Neural cell (in vitro differentiated cells): ENCODE results near the gene ZNF787. TPM values are rescaled to one million over a fixed set of nuclear protein-coding genes. Genes with fewer than 3 reads are reported as not detected.

Experiments
- H2AFZ ChIP-seq: fragments of 200-600, 300-800 bp; sonication (generic), shearing (Covaris generic); 2 replicates; pipeline ENCODE4 v1.6.0; 2014; ENCODE audit warnings: low read depth, mild to moderate bottlenecking, antibody characterized with exemption, low read length, moderate library complexity
- H3F3A ChIP-seq: fragments of 200-600 bp; shearing (Covaris generic); 2 replicates; pipeline ENCODE4 v1.6.1; 2016; ENCODE audit warnings: mild to moderate bottlenecking, moderate library complexity, mixed read lengths, antibody characterized with exemption, low read length; ENCODE audit not compliant: insufficient read depth, poor library complexity, severe bottlenecking
- H3K27ac ChIP-seq: fragments of 200-600, 300-800 bp; sonication (generic), shearing (Covaris generic); 2 replicates; pipeline ENCODE4 v1.5.1; 2014; ENCODE audit warnings: mild to moderate bottlenecking, low read length, moderate library complexity
- H3K27me3 ChIP-seq: fragments of 300-800, 200-600 bp; sonication (generic), shearing (Covaris generic); 2 replicates; pipeline ENCODE4 v1.6.0; 2014; ENCODE audit warnings: mild to moderate bottlenecking, low read depth, low read length, moderate library complexity; ENCODE audit not compliant: insufficient read depth
- H3K36me3 ChIP-seq: fragments of 300-800, 200-600 bp; sonication (generic), shearing (Covaris generic); 2 replicates; pipeline ENCODE4 v1.5.1; 2014; ENCODE audit warnings: mild to moderate bottlenecking, antibody characterized with exemption, low read length, moderate library complexity; ENCODE audit not compliant: insufficient read depth
- H3K4me2 ChIP-seq: fragments of 300-800, 200-600 bp; sonication (generic), shearing (Covaris generic); 2 replicates; pipeline ENCODE4 v1.6.0; 2014; ENCODE audit warnings: mild to moderate bottlenecking, low read length
- H3K4me3 ChIP-seq: fragments of 300-800, 200-600 bp; sonication (generic), shearing (Covaris generic); 2 replicates; pipeline ENCODE4 v1.5.1; 2014; ENCODE audit warnings: mild to moderate bottlenecking, low read length, moderate library complexity
- H3K79me2 ChIP-seq: fragments of 200-600 bp; shearing (Covaris generic); replicated peaks from 2 replicates; pipeline ENCODE4 v1.6.0; 2014; ENCODE audit warnings: mild to moderate bottlenecking, low read length, moderate library complexity; ENCODE audit not compliant: insufficient read depth
- H3K9ac ChIP-seq: fragments of 300-800, 200-600 bp; sonication (generic), shearing (Covaris generic); 2 replicates; pipeline ENCODE4 v1.6.1; 2016; ENCODE audit warnings: mild to moderate bottlenecking, low read length, mixed read lengths
- H3K9me2 ChIP-seq: fragments of 200-600 bp; shearing (Covaris generic); 2 replicates; pipeline ENCODE4 v1.6.1; 2016; ENCODE audit warnings: mild to moderate bottlenecking, low read length, mixed read lengths; ENCODE audit not compliant: insufficient read depth
- H3K9me3 ChIP-seq: fragments of 200-600, 300-800 bp; sonication (generic), shearing (Covaris generic); 2 replicates; pipeline ENCODE4 v1.6.1; 2016; ENCODE audit warnings: mild to moderate bottlenecking, mixed run types, low read length, moderate library complexity, mixed read lengths
- H4K20me1 ChIP-seq: fragments of 200-600 bp; shearing (Covaris generic); 2 replicates; pipeline ENCODE4 v1.6.1; 2016; ENCODE audit warnings: mild to moderate bottlenecking, mixed run types; ENCODE audit not compliant: insufficient read depth
- EP300 ChIP-seq: fragments of 450-650 bp; conservative IDR thresholded peaks from 2 replicates; pipeline ENCODE4 v1.6.1; 2014; ENCODE audit warnings: antibody characterized with exemption, mild to moderate bottlenecking, moderate library complexity; ENCODE audit not compliant: poor library complexity, severe bottlenecking
- EZH2 ChIP-seq: fragments of 200-600, 300-800 bp; shearing (Covaris generic), sonication (generic); IDR thresholded peaks from 2 replicates; pipeline ENCODE4 v1.6.1; 2014; ENCODE audit warnings: antibody characterized with exemption, low read length, borderline replicate concordance, mild to moderate bottlenecking; ENCODE audit not compliant: insufficient read depth, poor library complexity, severe bottlenecking
- MXI1 ChIP-seq: fragments of 450-650 bp; conservative IDR thresholded peaks from 2 replicates; pipeline ENCODE4 v1.6.1; 2014; ENCODE audit warnings: antibody characterized with exemption, mild to moderate bottlenecking; ENCODE audit not compliant: poor library complexity, severe bottlenecking
- POLR2AphosphoS5 ChIP-seq: IDR thresholded peaks from 2 replicates; pipeline ENCODE4 v1.6.1; 2012
- RAD21 ChIP-seq: fragments of 450-650 bp; conservative IDR thresholded peaks from 2 replicates; pipeline ENCODE4 v1.6.1; 2014; ENCODE audit warnings: antibody characterized with exemption, mild to moderate bottlenecking, moderate library complexity
- SMC3 ChIP-seq: fragments of 450-650 bp; conservative IDR thresholded peaks from 2 replicates; pipeline ENCODE4 v1.6.1; 2014; ENCODE audit warnings: antibody characterized with exemption, mild to moderate bottlenecking, moderate library complexity; ENCODE audit not compliant: poor library complexity
- TAF1 ChIP-seq: IDR thresholded peaks from 2 replicates; pipeline ENCODE4 v1.6.1; 2012; ENCODE audit warnings: low read depth
- polyA plus RNA-seq: library from polyadenylated mRNA; depleted of rRNA; stranded (reverse); fragments of >200 nt; gene quantifications from 2 replicates; pipeline ENCODE4 v1.2.3, GENCODE V29; 2014
- TF ChIP-seq, protein P1 (sequence below): IDR thresholded peaks from 2 replicates; pipeline ENCODE4 v1.6.1; 2012; ENCODE audit warnings: borderline replicate concordance
- TF ChIP-seq, protein P2 (sequence below): fragments of 450-650 bp; IDR thresholded peaks from 2 replicates; pipeline ENCODE4 v1.5.1; 2014; ENCODE audit warnings: antibody characterized with exemption, mild to moderate bottlenecking, moderate library complexity; ENCODE audit not compliant: poor library complexity, severe bottlenecking

The ZNF787 gene
- polyA plus RNA-seq, 1 donor from 2014 or later = 11.4 TPM

DNA sequence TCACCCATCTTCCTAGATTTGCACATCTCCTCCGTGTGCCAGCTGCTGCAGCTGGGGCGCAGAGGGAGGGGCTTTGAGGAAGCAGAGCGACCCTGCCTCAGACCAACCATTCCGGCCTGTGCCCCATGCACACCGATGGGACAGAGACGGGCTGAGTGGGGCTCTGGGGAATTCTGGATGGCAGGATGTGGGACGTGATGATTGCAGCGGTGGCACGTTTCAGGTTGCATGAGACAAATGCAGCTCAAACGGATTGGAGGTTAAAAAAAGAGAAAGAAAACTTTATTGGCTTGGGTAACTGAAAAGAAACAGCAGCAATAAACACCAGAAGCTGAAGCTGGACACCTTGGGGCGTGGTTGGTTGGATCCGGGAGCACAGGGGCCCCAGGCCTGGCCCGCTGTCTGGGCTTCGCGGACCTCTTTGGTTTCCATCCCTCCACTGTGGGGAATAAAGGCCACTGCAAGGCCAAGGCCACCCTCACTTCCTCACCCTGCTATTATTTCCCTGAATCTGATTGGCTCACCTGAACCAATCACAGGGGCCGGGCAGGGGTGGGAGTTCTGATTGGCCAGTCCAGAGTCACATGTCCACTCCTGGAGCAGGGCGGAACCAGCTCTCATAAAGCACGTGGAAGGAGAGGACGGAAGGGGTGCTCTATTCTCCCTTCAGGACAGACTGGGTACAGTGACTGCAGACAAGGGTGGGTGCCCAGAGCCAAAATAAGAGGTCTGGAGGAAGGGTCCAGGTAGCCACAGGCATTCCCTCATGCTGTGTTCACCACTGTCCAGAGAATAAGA lies 6.1 kb upstream of the ZNF787 start:
- Histone ChIP-seq H3K9me2 (no peaks in the 10 kb centered on the region), H3K79me2 (no peaks in the 10 kb centered on the region), H3K9ac (no peak overlapping the region), H3K9me3 (no peaks in the 10 kb centered on the region), H2AFZ (no peak overlapping the region), H3K4me2 (no peak overlapping the region), H3K36me3 (no peaks in the 10 kb centered on the region), H3F3A (no peaks in the 10 kb centered on the region), H3K27ac (no peak overlapping the region), H3K4me3 (no peak overlapping the region), H3K27me3 (no peaks in the 10 kb centered on the region), H4K20me1 (no peaks in the 10 kb centered on the region)
- no peak for TF ChIP-seq TAF1
- TF ChIP-seq EP300 = no peak
- TF ChIP-seq, protein P1, sequence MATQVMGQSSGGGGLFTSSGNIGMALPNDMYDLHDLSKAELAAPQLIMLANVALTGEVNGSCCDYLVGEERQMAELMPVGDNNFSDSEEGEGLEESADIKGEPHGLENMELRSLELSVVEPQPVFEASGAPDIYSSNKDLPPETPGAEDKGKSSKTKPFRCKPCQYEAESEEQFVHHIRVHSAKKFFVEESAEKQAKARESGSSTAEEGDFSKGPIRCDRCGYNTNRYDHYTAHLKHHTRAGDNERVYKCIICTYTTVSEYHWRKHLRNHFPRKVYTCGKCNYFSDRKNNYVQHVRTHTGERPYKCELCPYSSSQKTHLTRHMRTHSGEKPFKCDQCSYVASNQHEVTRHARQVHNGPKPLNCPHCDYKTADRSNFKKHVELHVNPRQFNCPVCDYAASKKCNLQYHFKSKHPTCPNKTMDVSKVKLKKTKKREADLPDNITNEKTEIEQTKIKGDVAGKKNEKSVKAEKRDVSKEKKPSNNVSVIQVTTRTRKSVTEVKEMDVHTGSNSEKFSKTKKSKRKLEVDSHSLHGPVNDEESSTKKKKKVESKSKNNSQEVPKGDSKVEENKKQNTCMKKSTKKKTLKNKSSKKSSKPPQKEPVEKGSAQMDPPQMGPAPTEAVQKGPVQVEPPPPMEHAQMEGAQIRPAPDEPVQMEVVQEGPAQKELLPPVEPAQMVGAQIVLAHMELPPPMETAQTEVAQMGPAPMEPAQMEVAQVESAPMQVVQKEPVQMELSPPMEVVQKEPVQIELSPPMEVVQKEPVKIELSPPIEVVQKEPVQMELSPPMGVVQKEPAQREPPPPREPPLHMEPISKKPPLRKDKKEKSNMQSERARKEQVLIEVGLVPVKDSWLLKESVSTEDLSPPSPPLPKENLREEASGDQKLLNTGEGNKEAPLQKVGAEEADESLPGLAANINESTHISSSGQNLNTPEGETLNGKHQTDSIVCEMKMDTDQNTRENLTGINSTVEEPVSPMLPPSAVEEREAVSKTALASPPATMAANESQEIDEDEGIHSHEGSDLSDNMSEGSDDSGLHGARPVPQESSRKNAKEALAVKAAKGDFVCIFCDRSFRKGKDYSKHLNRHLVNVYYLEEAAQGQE = no peak
- TF ChIP-seq, protein P2, sequence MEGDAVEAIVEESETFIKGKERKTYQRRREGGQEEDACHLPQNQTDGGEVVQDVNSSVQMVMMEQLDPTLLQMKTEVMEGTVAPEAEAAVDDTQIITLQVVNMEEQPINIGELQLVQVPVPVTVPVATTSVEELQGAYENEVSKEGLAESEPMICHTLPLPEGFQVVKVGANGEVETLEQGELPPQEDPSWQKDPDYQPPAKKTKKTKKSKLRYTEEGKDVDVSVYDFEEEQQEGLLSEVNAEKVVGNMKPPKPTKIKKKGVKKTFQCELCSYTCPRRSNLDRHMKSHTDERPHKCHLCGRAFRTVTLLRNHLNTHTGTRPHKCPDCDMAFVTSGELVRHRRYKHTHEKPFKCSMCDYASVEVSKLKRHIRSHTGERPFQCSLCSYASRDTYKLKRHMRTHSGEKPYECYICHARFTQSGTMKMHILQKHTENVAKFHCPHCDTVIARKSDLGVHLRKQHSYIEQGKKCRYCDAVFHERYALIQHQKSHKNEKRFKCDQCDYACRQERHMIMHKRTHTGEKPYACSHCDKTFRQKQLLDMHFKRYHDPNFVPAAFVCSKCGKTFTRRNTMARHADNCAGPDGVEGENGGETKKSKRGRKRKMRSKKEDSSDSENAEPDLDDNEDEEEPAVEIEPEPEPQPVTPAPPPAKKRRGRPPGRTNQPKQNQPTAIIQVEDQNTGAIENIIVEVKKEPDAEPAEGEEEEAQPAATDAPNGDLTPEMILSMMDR = no peak
- no peak for TF ChIP-seq EZH2
- no peak for TF ChIP-seq POLR2AphosphoS5
- TF ChIP-seq RAD21 = no peak
- TF ChIP-seq MXI1 = no peak
- TF ChIP-seq SMC3 = no peak

DNA sequence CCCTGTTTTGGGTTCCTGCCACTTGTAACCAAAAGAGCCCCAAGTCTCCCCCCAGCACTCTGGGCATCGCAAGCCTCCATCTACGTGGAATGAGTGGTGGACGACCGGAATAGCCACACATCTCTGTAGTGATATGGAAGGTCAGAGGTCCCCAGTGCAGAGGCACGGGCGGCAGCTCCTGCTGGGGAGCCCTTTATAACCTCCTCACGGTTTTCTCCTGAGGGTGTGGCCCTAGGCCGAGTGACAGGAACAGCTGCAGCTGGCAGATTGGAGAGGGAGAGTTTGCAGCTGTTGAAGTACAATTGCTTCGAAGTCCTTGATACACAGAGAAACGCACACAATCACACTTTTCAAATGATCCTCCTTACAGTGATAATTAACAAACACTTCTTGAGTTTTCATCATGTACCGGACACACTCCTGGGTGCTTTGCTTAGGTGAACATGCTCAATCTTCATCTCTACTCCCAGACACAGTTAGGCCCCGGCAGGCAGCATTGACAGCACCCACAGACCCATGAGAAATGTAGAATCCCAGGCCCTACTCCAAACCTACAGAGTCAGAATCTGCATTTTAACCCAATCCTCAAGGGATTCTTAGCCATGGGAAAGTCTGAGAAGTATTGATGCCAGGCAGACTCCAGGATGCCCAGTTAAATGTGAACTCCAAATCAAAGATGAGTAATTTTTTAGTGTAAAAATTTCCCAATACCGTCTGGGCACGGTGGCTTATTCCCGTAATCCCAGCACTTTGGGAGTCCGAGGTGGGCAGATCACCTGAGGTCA lies 4.9 kb upstream of the ZNF787 start:
- Histone ChIP-seq H3K9ac (no peak overlapping the region), H2AFZ (no peak overlapping the region), H3K27me3 (no peaks in the 10 kb centered on the region), H3K4me2 (no peak overlapping the region), H4K20me1 (no peaks in the 10 kb centered on the region), H3F3A (no peaks in the 10 kb centered on the region), H3K9me2 (no peaks in the 10 kb centered on the region), H3K4me3 (no peak overlapping the region), H3K9me3 (no peaks in the 10 kb centered on the region), H3K79me2 (no peaks in the 10 kb centered on the region), H3K27ac (no peak overlapping the region), H3K36me3 (no peaks in the 10 kb centered on the region)
- TF ChIP-seq, protein P2 = no peak
